OCI-LY7 (cell line): ENCODE results near the gene PDRG1.

Source experiments
- CTCF ChIP-seq: fragments of 200-600 bp; sonication (generic); conservative IDR thresholded peaks from 2 replicates; pipeline ENCODE4 v1.5.1; 2014; ENCODE audit warnings: mild to moderate bottlenecking, antibody characterized with exemption, low read length, moderate library complexity, mixed read lengths
- EZH2phosphoT487 ChIP-seq: fragments of 200-600 bp; sonication (generic); IDR thresholded peaks from 2 replicates; pipeline ENCODE4 v1.6.1; 2018; ENCODE audit warnings: low read depth, borderline replicate concordance, mild to moderate bottlenecking, mixed run types, antibody characterized with exemption, low read length, moderate library complexity, mixed read lengths

DNA sequence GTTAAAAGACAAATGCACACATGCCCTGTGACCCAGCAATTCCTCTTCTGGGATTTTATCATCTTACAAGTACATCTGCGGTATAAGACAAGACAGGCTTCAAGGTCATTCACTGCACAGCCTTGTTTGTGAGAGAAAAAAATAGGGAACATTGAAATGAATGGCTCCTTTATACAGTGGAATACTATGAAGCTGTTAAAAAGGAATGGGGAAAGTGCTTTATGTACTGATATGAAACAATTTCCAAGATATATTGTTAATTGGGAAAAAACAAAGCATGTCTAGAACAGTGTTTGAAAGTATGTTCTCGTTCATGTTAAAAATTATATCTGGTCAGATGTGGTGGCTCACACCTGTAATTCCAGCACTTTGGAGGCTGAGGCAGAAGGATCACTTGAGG, 25.4 kb downstream of the PDRG1 start:
- no peak for TF ChIP-seq CTCF
- no peak for TF ChIP-seq EZH2phosphoT487
